ENCODE data around the gene SFRP5.

Gene SFRP5

GRCh38 chr10:97765201-97765600 is 6.6 kb downstream of the SFRP5 start:
- no peak for ATAC-seq

GRCh38 chr10:97764519-97764931 is 7.3 kb downstream of the SFRP5 start:
- TF ChIP-seq PATZ1 (CRISPR knock-in tag; IDR thresholded peaks at IDR 0.05; ENCODE audit: borderline replicate concordance) = no peak
- TF ChIP-seq ESRRG (CRISPR knock-in tag; IDR thresholded peaks at IDR 0.05) = no peak
- TF ChIP-seq ZNF565 (CRISPR knock-in tag; conservative IDR thresholded peaks at IDR 0.05; ENCODE audit: low read depth) = no peak
- TF ChIP-seq BACH2 (CRISPR knock-in tag; IDR thresholded peaks at IDR 0.05; ENCODE audit: borderline replicate concordance) = no peak
- no peak for TF ChIP-seq SNAI2 (CRISPR knock-in tag; IDR thresholded peaks at IDR 0.05)
- no peak for ATAC-seq

More at GRCh38 chr10:97765201-97765600, 6.6 kb downstream of the SFRP5 start:
- TF ChIP-seq ZFP30 (CRISPR knock-in tag; IDR thresholded peaks at IDR 0.05) = no peak
- no peak for TF ChIP-seq CSDC2 (CRISPR knock-in tag; IDR thresholded peaks at IDR 0.05)
- TF ChIP-seq ISL1 (CRISPR knock-in tag; IDR thresholded peaks at IDR 0.05) = no peak
- no peak for TF ChIP-seq SNAI2 (CRISPR knock-in tag; IDR thresholded peaks at IDR 0.05)
- TF ChIP-seq RARB (CRISPR knock-in tag; IDR thresholded peaks at IDR 0.05) = no peak
- no peak for TF ChIP-seq CREB5 (CRISPR knock-in tag; IDR thresholded peaks at IDR 0.05; ENCODE audit: low read depth)
- no peak for TF ChIP-seq OSR1 (CRISPR knock-in tag; IDR thresholded peaks at IDR 0.05)
- TF ChIP-seq ZC3H10 (CRISPR knock-in tag; IDR thresholded peaks at IDR 0.05) = no peak
- no peak for TF ChIP-seq ZNF8 (CRISPR knock-in tag; IDR thresholded peaks at IDR 0.05)
- no peak for TF ChIP-seq ZFP3 (CRISPR knock-in tag; IDR thresholded peaks at IDR 0.05)
- no peak for TF ChIP-seq ARNTL (CRISPR knock-in tag; IDR thresholded peaks at IDR 0.05; ENCODE audit: borderline replicate concordance, low read depth)
- no peak for TF ChIP-seq TOX (CRISPR knock-in tag; IDR thresholded peaks at IDR 0.05; ENCODE audit: borderline replicate concordance)
- TF ChIP-seq GLIS3 (CRISPR knock-in tag; IDR thresholded peaks at IDR 0.05) = no peak
- TF ChIP-seq PPARA (CRISPR knock-in tag; IDR thresholded peaks at IDR 0.05; ENCODE audit: borderline replicate concordance) = no peak
- TF ChIP-seq ESRRG (CRISPR knock-in tag; IDR thresholded peaks at IDR 0.05) = no peak
- TF ChIP-seq ZNF70 (CRISPR knock-in tag; IDR thresholded peaks at IDR 0.05) = no peak
- no peak for TF ChIP-seq TCF4 (CRISPR knock-in tag; IDR thresholded peaks at IDR 0.05; ENCODE audit: borderline replicate concordance)

GRCh38 chr10:97763947-97764346 is 7.9 kb downstream of the SFRP5 start:
- no peak for ATAC-seq
- no peak for TF ChIP-seq ZFP3 (CRISPR knock-in tag; IDR thresholded peaks at IDR 0.05)
- TF ChIP-seq GLIS3 (CRISPR knock-in tag; IDR thresholded peaks at IDR 0.05) = no peak
- no peak for TF ChIP-seq ZFP30 (CRISPR knock-in tag; IDR thresholded peaks at IDR 0.05)
- no peak for TF ChIP-seq PPARA (CRISPR knock-in tag; IDR thresholded peaks at IDR 0.05; ENCODE audit: borderline replicate concordance)

- TF ChIP-seq CSRNP3 (CRISPR knock-in tag; IDR thresholded peaks at IDR 0.05) (no peak), RARB (CRISPR knock-in tag; IDR thresholded peaks at IDR 0.05) (no peak), TOX (CRISPR knock-in tag; IDR thresholded peaks at IDR 0.05; ENCODE audit: borderline replicate concordance) (no peak), TSHZ2 (CRISPR knock-in tag; IDR thresholded peaks at IDR 0.05) (no peak), OSR1 (CRISPR knock-in tag; IDR thresholded peaks at IDR 0.05) (no peak), POU6F1 (CRISPR knock-in tag; IDR thresholded peaks at IDR 0.05; ENCODE audit: borderline replicate concordance, low read depth) (no peak), CREB5 (CRISPR knock-in tag; IDR thresholded peaks at IDR 0.05; ENCODE audit: low read depth) (no peak), SNAI2 (CRISPR knock-in tag; IDR thresholded peaks at IDR 0.05) (no peak), TCF4 (CRISPR knock-in tag; IDR thresholded peaks at IDR 0.05; ENCODE audit: borderline replicate concordance) (no peak), ZNF565 (CRISPR knock-in tag; conservative IDR thresholded peaks at IDR 0.05; ENCODE audit: low read depth) (no peak), PATZ1 (CRISPR knock-in tag; IDR thresholded peaks at IDR 0.05; ENCODE audit: borderline replicate concordance) (no peak), ZFP30 (CRISPR knock-in tag; IDR thresholded peaks at IDR 0.05) (no peak), GLIS3 (CRISPR knock-in tag; IDR thresholded peaks at IDR 0.05) (no peak), ESRRG (CRISPR knock-in tag; IDR thresholded peaks at IDR 0.05) (no peak), ISL1 (CRISPR knock-in tag; IDR thresholded peaks at IDR 0.05) (no peak), CSDC2 (CRISPR knock-in tag; IDR thresholded peaks at IDR 0.05) (no peak), ARNTL (CRISPR knock-in tag; IDR thresholded peaks at IDR 0.05; ENCODE audit: borderline replicate concordance, low read depth) (no peak)
- no peak for ATAC-seq
These were observed 8.4 kb downstream of the SFRP5 start for GRCh38 chr10:97763411-97763810.
